Nephron (organoid): ENCODE results near the gene EHBP1L1.
A peak's percentile ranks its signal among the peaks of the same experiment; 100 is the strongest.

Experiments
- H3K27ac Mint-ChIP-seq, 3 experiments: 2 replicates each; pipeline ENCODE4 v1.8.0; 2020; ENCODE audit warnings: mixed read lengths in 3 of 3, mild to moderate bottlenecking in 2 of 3, moderate library complexity in 1 of 3
- H3K27me3 Mint-ChIP-seq: 2 replicates; pipeline ENCODE4 v1.8.0; 2021; ENCODE audit warnings: low read depth, mild to moderate bottlenecking, moderate library complexity, mixed read lengths
- H3K36me3 Mint-ChIP-seq: 2 replicates; pipeline ENCODE4 v1.8.0; 2020; ENCODE audit warnings: low read depth, mixed read lengths
- H3K4me1 Mint-ChIP-seq: 2 replicates; pipeline ENCODE4 v1.8.0; 2020; ENCODE audit warnings: mixed read lengths
- H3K4me3 Mint-ChIP-seq, 3 experiments: 2 replicates each; pipeline ENCODE4 v1.8.0; 2020; ENCODE audit warnings: mild to moderate bottlenecking in 3 of 3, mixed read lengths in 3 of 3, moderate library complexity in 2 of 3
- H3K9me3 Mint-ChIP-seq: 2 replicates; pipeline ENCODE4 v1.8.0; 2020; ENCODE audit warnings: mixed read lengths
- CTCF ChIP-seq, 3 experiments: fragments of 200-600 bp; sonication (generic); IDR thresholded peaks; one replicate each; pipeline ENCODE4 v1.5.0; 2021; ENCODE audit warnings: antibody characterized with exemption in 3 of 3; ENCODE audit not compliant: unreplicated experiment in 3 of 3

Gene EHBP1L1

GRCh38 chr11:65569973-65570918, 5.6 kb upstream of the EHBP1L1 start, which contains the start of gene ZNRD2:
TSS of gene ZNRD2 (plus strand) at chr11:65570477. CDS start at chr11:65570492, 15 bp downstream.
- TF ChIP-seq CTCF (IDR thresholded peaks at IDR 0.05; ENCODE audit: unreplicated experiment in 3 of 3), result peak; percentile 52 to 66 (median 60)
- Mint-ChIP-seq H3K27ac (peak within 1 kb of the TSS; percentile 93 to 95 (median 95)), H3K4me3 (peak within 1 kb of the TSS; percentile 99 to 100 (median 99)), H3K4me1 (peaks cover 54% of the 10 kb centered on the region), H3K36me3 (peaks cover 3% of the 10 kb centered on the region), H3K27me3 (no peaks in the 10 kb centered on the region), H3K9me3 (no peaks in the 10 kb centered on the region)

- Mint-ChIP-seq H3K4me3 (peak overlapping the region; percentile 94 to 99 (median 95)), H3K4me1 (peaks cover 59% of the 10 kb centered on the region)
- TF ChIP-seq CTCF (IDR thresholded peaks at IDR 0.05; ENCODE audit: unreplicated experiment in 3 of 3), result no peak
Measured at GRCh38 chr11:65571420-65571819, 4.4 kb upstream of the EHBP1L1 start.

GRCh38 chr11:65571940-65572339, 3.9 kb upstream of the EHBP1L1 start:
- peaks cover 3% of the 10 kb centered on the region for H3K36me3 Mint-ChIP-seq
- TF ChIP-seq CTCF (IDR thresholded peaks at IDR 0.05; ENCODE audit: unreplicated experiment in 3 of 3), result peak; percentile 45 to 48 (median 47)

More at GRCh38 chr11:65571420-65571819, 4.4 kb upstream of the EHBP1L1 start:
- peaks cover 3% of the 10 kb centered on the region for H3K27me3 Mint-ChIP-seq
- H3K36me3 Mint-ChIP-seq, result peaks cover 3% of the 10 kb centered on the region
- H3K9me3 Mint-ChIP-seq, result no peaks in the 10 kb centered on the region
- H3K27ac Mint-ChIP-seq, result peak overlapping the region; percentile 66 to 87 (median 82)

GRCh38 chr11:65572356-65573051, 3.3 kb upstream of the EHBP1L1 start, which contains the start of gene FAM89B:
TSS of gene FAM89B (plus strand) at chr11:65572538. CDS start at chr11:65572670, 132 bp downstream.
- Mint-ChIP-seq H3K9me3 (no peaks in the 10 kb centered on the region), H3K4me1 (peaks cover 65% of the 10 kb centered on the region), H3K4me3 (peak within 1 kb of the TSS; percentile 94 to 99 (median 95)), H3K27ac (peak within 1 kb of the TSS; percentile 66 to 87 (median 82)), H3K36me3 (peaks cover 3% of the 10 kb centered on the region), H3K27me3 (peaks cover 3% of the 10 kb centered on the region)
- no peak for TF ChIP-seq CTCF (IDR thresholded peaks at IDR 0.05; ENCODE audit: unreplicated experiment in 3 of 3)

More at GRCh38 chr11:65571940-65572339, 3.9 kb upstream of the EHBP1L1 start:
- Mint-ChIP-seq H3K4me1 (peaks cover 64% of the 10 kb centered on the region), H3K27ac (peak overlapping the region; percentile 66 to 87 (median 82)), H3K9me3 (no peaks in the 10 kb centered on the region), H3K27me3 (peaks cover 3% of the 10 kb centered on the region), H3K4me3 (peak overlapping the region; percentile 94 to 99 (median 95))

GRCh38 chr11:65573391-65574079, 2.3 kb upstream of the EHBP1L1 start:
- H3K9me3 Mint-ChIP-seq, result no peaks in the 10 kb centered on the region
- TF ChIP-seq CTCF (IDR thresholded peaks at IDR 0.05; ENCODE audit: unreplicated experiment in 3 of 3), result no peak
- H3K4me3 Mint-ChIP-seq, result peak overlapping the region; percentile 89 to 90 (median 90)
- no peaks in the 10 kb centered on the region for H3K36me3 Mint-ChIP-seq
- H3K4me1 Mint-ChIP-seq, result peaks cover 68% of the 10 kb centered on the region
- H3K27me3 Mint-ChIP-seq, result peaks cover 3% of the 10 kb centered on the region
- peak overlapping the region; percentile 27 to 65 (median 59) for H3K27ac Mint-ChIP-seq
